PFSK-1 (cell line): ENCODE measurements around the gene CDC42EP4.

Source experiments
- FOXP2 ChIP-seq: optimal IDR thresholded peaks from 2 replicates; pipeline ENCODE3; 2011; ENCODE audit warnings: borderline replicate concordance, control low read depth, inconsistent platforms; ENCODE audit not compliant: insufficient read depth; ENCODE audit errors: extremely low read length, extremely low read depth
- POLR2AphosphoS5 ChIP-seq: IDR thresholded peaks from 2 replicates; pipeline ENCODE4 v1.6.1; 2012; ENCODE audit warnings: low read depth, mild to moderate bottlenecking, control low read depth, low read length, moderate library complexity
- SIN3A ChIP-seq: IDR thresholded peaks from 2 replicates; pipeline ENCODE4 v1.6.1; 2012; ENCODE audit warnings: mild to moderate bottlenecking, low read length, moderate library complexity, borderline replicate concordance; ENCODE audit not compliant: insufficient read depth
- TAF1 ChIP-seq: IDR thresholded peaks from 2 replicates; pipeline ENCODE4 v1.6.1; 2012; ENCODE audit warnings: low read length, control low read depth, borderline replicate concordance; ENCODE audit not compliant: insufficient read depth
- TF ChIP-seq, protein P1 (sequence below), 2 experiments: IDR thresholded peaks; 2 replicates each; pipeline versions ENCODE4 v1.6.1 to v1.8.0; 2011 to 2012; ENCODE audit warnings: low read depth in 2 of 2, low read length in 2 of 2, control low read depth in 1 of 2, inconsistent platforms in 1 of 2, mild to moderate bottlenecking in 1 of 2, moderate library complexity in 1 of 2; ENCODE audit not compliant: insufficient read depth in 1 of 2

The CDC42EP4 gene

DNA sequence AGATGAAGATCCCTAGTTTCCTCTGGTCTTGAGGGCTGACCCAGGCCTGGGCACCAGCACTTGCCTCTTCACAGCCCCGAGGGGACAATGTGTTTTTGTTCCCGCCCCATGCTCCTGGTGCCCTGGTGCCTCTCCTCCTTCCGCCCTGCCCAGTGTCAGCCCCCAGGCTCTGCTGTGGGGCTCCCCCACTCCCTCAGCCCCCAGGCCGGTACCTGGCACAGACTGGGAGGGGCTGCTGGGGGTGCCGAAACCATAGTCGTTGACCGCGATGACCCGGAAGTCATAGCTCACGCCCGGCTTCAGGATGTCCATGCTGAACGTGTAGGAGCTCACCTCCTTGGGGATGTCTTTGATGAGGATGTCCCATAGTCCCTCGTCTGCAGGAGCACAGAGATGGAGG is 40.5 kb upstream of the CDC42EP4 start:
- no peak for TF ChIP-seq TAF1
- TF ChIP-seq, protein P1, sequence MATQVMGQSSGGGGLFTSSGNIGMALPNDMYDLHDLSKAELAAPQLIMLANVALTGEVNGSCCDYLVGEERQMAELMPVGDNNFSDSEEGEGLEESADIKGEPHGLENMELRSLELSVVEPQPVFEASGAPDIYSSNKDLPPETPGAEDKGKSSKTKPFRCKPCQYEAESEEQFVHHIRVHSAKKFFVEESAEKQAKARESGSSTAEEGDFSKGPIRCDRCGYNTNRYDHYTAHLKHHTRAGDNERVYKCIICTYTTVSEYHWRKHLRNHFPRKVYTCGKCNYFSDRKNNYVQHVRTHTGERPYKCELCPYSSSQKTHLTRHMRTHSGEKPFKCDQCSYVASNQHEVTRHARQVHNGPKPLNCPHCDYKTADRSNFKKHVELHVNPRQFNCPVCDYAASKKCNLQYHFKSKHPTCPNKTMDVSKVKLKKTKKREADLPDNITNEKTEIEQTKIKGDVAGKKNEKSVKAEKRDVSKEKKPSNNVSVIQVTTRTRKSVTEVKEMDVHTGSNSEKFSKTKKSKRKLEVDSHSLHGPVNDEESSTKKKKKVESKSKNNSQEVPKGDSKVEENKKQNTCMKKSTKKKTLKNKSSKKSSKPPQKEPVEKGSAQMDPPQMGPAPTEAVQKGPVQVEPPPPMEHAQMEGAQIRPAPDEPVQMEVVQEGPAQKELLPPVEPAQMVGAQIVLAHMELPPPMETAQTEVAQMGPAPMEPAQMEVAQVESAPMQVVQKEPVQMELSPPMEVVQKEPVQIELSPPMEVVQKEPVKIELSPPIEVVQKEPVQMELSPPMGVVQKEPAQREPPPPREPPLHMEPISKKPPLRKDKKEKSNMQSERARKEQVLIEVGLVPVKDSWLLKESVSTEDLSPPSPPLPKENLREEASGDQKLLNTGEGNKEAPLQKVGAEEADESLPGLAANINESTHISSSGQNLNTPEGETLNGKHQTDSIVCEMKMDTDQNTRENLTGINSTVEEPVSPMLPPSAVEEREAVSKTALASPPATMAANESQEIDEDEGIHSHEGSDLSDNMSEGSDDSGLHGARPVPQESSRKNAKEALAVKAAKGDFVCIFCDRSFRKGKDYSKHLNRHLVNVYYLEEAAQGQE (IDR thresholded peaks at IDR 0.05; ENCODE audit: insufficient read depth in 1 of 2, low read depth in 2 of 2, low read length in 2 of 2) = no peak

DNA sequence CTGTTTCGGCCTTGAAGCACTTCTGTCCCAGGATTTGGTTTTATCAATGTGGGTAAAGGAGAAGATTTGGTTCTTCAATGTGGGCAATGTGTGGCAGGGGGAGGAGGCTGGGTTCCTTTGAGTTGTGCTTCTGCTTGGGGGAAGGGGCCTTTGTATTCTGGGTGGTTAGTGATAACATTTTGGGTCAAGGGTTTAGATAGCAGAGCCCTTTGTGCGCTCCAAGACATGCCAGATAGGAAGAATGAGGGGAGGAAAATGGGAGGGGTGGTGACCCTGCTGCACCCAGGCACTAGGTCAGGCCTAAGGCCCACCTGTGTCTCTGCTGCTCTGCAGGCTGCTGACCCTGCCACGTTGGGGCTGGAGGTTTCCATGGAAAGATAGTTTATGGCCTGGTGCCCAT is 40.0 kb upstream of the CDC42EP4 start:
- TF ChIP-seq FOXP2 (no peak), TAF1 (no peak), POLR2AphosphoS5 (no peak), SIN3A (no peak)
- TF ChIP-seq, protein P1 (IDR thresholded peaks at IDR 0.05; ENCODE audit: insufficient read depth in 1 of 2, low read depth in 2 of 2, low read length in 2 of 2) = no peak

DNA sequence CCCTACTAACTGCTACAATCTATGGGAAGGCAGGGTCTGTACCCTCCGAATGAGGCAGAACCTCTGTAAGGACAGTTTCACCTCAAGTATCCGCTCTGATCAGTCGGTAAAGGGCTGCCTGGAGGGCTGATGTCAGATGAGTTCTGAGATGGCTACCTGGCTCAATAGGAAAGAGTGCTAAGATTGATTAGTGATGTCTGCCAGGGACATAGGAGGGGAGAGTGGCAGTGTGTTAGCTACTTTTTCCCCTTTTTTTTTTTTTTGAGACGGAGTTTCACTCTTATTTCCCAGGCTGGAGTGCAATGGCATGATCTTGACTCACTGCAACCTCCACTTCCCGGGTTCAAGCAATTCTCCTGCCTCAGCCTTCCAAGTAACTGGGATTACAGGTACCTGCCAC is 39.1 kb upstream of the CDC42EP4 start:
- TF ChIP-seq POLR2AphosphoS5 = no peak

DNA sequence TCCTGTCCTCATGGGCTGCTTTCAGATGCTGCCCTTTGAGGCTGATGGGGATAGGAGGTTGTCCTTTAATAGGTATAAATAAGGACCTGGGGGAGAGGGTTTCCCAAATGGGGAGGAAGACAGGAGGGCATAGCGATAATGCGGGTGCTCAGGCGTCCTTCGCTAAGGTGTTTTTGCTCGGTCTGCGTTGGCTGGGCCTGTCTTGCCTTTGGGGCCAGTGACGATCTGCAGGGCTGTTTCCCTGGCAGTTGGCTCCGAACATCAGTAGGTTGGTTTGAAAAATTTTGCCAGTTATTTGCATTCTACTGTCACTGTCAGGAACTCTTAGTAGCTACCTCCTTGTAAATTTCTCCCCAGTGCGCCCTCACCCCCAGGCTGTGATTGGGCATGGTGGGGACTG is 37.8 kb upstream of the CDC42EP4 start:
- TF ChIP-seq FOXP2 = no peak
- TF ChIP-seq POLR2AphosphoS5 = no peak
- TF ChIP-seq SIN3A = no peak

DNA sequence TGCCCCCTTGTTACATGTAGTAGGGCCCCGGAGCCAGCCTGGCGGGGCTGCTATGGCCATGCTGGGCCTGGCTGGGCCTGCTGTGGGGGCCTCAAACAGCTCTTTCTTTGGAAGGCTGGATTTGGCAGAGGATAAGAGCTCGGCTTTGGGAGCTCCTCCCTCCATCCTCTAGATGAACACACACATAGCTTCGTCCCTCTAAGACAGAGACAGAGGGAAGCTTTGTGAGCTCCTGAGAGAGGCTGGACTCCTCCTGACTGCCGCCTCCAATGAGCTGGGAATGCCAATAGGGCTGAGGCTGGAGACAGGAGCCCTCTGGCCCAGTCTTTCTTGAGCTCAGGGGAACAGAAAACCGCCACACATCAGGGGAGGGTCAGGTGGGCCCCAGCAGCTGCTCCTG is 37.3 kb upstream of the CDC42EP4 start:
- TF ChIP-seq, protein P1 (IDR thresholded peaks at IDR 0.05; ENCODE audit: insufficient read depth in 1 of 2, low read depth in 2 of 2, low read length in 2 of 2) = no peak
- TF ChIP-seq POLR2AphosphoS5 = no peak

DNA sequence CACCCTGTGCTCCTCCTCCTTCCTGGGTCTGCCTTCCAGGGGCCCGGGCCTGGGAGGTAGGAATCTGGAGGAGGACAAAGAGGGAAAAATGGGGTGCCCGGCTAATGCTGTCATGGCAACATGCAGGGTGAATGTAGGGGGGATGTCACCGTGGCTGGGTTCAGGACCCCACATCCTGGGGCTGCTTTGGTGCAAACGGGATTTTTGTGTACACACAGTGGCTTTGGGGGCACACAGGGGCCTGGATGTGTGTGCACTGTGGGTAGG is 37.0 kb upstream of the CDC42EP4 start:
- no peak for TF ChIP-seq POLR2AphosphoS5
- no peak for TF ChIP-seq SIN3A
- TF ChIP-seq, protein P1 (IDR thresholded peaks at IDR 0.05; ENCODE audit: insufficient read depth in 1 of 2, low read depth in 2 of 2, low read length in 2 of 2) = no peak
- TF ChIP-seq FOXP2 = no peak
